ENCODE results near the gene CHST9. TPM values are rescaled to one million over a fixed set of nuclear protein-coding genes. Genes with fewer than 3 reads are reported as not detected.

The CHST9 gene
- total RNA-seq, 1 experiment from 2014 or later, result 0.07 TPM

DNA sequence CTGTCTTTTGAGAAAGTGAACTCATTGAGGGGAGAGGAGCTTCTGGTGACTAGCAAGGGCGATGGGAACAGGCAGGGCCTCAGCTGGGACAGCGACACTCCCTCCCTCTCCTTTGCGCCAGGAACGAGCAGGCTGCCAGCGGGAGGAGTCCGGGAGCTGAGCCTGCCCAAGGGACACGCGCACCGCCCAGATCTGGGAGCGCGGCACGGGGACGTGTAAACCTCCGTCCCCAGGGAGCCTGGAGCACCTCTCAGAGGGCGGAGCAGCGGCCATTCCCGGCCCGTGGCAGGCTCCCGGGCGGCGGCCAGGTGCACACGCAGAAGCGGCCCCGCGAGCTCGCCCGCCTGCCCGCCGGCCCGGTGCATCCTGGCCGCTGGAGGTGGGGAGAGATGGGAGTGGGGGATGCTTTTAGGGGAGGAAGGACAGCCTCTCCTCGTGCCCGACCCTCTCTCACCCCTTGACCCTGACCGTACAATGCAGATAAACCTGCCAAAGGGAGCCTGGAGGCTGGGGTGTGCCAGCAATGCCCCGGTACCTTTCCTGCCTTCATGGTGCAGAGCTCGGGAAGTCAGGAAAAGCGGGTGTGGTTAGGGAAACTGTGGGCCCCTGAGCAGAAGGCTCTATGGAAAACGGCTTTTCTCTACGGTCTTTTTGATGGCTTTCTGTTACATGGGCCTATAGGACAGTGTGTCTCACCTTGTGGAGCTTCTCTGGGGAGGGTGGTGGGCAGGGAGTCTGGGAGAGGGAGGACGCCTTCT is 321.8 kb downstream of the CHST9 start:
- Histone ChIP-seq H3K9me3 (ENCODE audit: insufficient read depth, low read depth) (no peaks in the 10 kb centered on the region), H3F3A (ENCODE audit: insufficient read depth, low read depth) (no peaks in the 10 kb centered on the region), H4K20me1 (ENCODE audit: insufficient read depth) (no peaks in the 10 kb centered on the region), H3K27ac (no peak overlapping the region), H3K4me1 (replicated peaks; ENCODE audit: insufficient read depth) (no peaks in the 10 kb centered on the region), H3K9me2 (ENCODE audit: insufficient read depth) (no peaks in the 10 kb centered on the region), H2AFZ (peak overlapping the region; percentile 72), H3K79me2 (ENCODE audit: low read depth) (no peaks in the 10 kb centered on the region), H3K27me3 (ENCODE audit: insufficient read depth, low read depth) (no peaks in the 10 kb centered on the region), H3K4me3 (peak overlapping the region; percentile 56; the same call in 1 of the 2 replicates), H3K36me3 (ENCODE audit: low read depth) (no peaks in the 10 kb centered on the region), H3K4me2 (peak overlapping the region; percentile 75)
- peak in 1 of 2 experiments; percentile 3 for DNase-seq
- TF ChIP-seq EZH2 (IDR thresholded peaks at IDR 0.05; ENCODE audit: low read depth), result no peak
- TF ChIP-seq, protein P1, sequence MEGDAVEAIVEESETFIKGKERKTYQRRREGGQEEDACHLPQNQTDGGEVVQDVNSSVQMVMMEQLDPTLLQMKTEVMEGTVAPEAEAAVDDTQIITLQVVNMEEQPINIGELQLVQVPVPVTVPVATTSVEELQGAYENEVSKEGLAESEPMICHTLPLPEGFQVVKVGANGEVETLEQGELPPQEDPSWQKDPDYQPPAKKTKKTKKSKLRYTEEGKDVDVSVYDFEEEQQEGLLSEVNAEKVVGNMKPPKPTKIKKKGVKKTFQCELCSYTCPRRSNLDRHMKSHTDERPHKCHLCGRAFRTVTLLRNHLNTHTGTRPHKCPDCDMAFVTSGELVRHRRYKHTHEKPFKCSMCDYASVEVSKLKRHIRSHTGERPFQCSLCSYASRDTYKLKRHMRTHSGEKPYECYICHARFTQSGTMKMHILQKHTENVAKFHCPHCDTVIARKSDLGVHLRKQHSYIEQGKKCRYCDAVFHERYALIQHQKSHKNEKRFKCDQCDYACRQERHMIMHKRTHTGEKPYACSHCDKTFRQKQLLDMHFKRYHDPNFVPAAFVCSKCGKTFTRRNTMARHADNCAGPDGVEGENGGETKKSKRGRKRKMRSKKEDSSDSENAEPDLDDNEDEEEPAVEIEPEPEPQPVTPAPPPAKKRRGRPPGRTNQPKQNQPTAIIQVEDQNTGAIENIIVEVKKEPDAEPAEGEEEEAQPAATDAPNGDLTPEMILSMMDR (conservative IDR thresholded peaks at IDR 0.05), result no peak
- no TSS peak for BruUV-seq (replicated peaks)
- POLR2A ChIA-PET (ENCODE audit: unreplicated experiment), result no interaction called here
- CTCF ChIA-PET, result no interaction called here
- intact Hi-C loops (cut with micrococcal nuclease; ENCODE audit: unreplicated experiment), result no loop called here

DNA sequence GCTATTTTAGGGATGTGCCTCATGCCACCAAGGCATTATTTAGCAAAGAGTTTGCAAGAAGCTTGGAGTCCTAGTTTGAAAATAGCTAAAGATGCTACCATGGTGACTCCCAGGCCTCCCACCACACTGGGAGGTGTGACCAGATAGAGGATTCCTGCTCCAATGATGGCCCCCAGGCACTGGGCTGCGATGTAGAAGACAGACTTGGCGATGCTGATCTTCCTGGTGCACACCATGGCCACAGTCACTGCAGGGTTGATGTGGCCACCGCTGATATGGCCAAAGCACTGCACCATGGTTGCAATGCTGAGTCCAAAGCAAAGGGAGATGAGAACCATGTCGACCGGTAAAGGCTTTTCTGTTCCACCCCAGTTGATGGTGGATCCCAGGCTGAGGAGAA is 323.0 kb downstream of the CHST9 start:
- ChIA-PET CTCF (no interaction called here), POLR2A (ENCODE audit: unreplicated experiment) (no interaction called here)
- Histone ChIP-seq H3K79me2 (ENCODE audit: low read depth) (no peaks in the 10 kb centered on the region), H3K4me1 (replicated peaks; ENCODE audit: insufficient read depth) (no peaks in the 10 kb centered on the region), H3K9me2 (ENCODE audit: insufficient read depth) (no peaks in the 10 kb centered on the region), H3K4me2 (no peak overlapping the region), H4K20me1 (ENCODE audit: insufficient read depth) (no peaks in the 10 kb centered on the region), H3K27ac (no peak overlapping the region), H3K36me3 (ENCODE audit: low read depth) (no peaks in the 10 kb centered on the region), H3K9me3 (ENCODE audit: insufficient read depth, low read depth) (no peaks in the 10 kb centered on the region), H3F3A (ENCODE audit: insufficient read depth, low read depth) (no peaks in the 10 kb centered on the region), H3K27me3 (ENCODE audit: insufficient read depth, low read depth) (no peaks in the 10 kb centered on the region), H3K4me3 (no peak overlapping the region), H2AFZ (no peak overlapping the region)
- intact Hi-C loops (cut with micrococcal nuclease; ENCODE audit: unreplicated experiment), result no loop called here
- BruUV-seq (replicated peaks), result no TSS peak
- no peak for DNase-seq
- TF ChIP-seq, protein P1 (conservative IDR thresholded peaks at IDR 0.05), result no peak
- no peak for TF ChIP-seq EZH2 (IDR thresholded peaks at IDR 0.05; ENCODE audit: low read depth)

Data from PC-9 (cell line).